Caco-2 (cell line): ENCODE measurements around the gene SEMA4D. TPM values are rescaled to one million over a fixed set of nuclear protein-coding genes. Genes with fewer than 3 reads are reported as not detected.

Experiments
- BruUV-seq: library from RNA; stranded (reverse); fragments of 400-500 nt; replicated peaks from 2 replicates; lab custom pipeline; 2021; lab: Mats Ljungman, UMichigan
- CTCF ChIA-PET: fragments of 300-600 bp; sonication (Branson Sonifier 250); formaldehyde crosslinking; loops from one replicate; lab custom pipeline; 2022; ENCODE audit warnings: antibody characterized with exemption; lab: Charles Lee
- POLR2A ChIA-PET: fragments of 300-600 bp; sonication (Branson Sonifier 250); formaldehyde crosslinking; loops from one replicate; lab custom pipeline; 2022; ENCODE audit warnings: antibody characterized with exemption; lab: Charles Lee
- DNase-seq, 2 experiments: peaks; one replicate each; pipeline versions ENCODE4 v3.0.0 to v3.0.0-alpha.2; 2020 to 2022
- H3K27me3 ChIP-seq: replicated peaks from 2 replicates; pipeline ENCODE4 v1.6.0; 2011; ENCODE audit warnings: low read length; ENCODE audit not compliant: control insufficient read depth, insufficient read depth
- H3K36me3 ChIP-seq: 2 replicates; pipeline ENCODE4 v1.5.1; 2011; ENCODE audit warnings: low read length; ENCODE audit not compliant: control insufficient read depth, insufficient read depth
- H3K4me1 ChIP-seq: fragments of 250-450 bp; sonication (Bioruptor Pico); 2 replicates; pipeline ENCODE4 v1.5.1; 2020; ENCODE audit warnings: mild to moderate bottlenecking
- H3K4me3 ChIP-seq: 2 replicates; pipeline ENCODE4 v1.5.1; 2011; ENCODE audit warnings: low read depth, mild to moderate bottlenecking, control low read depth, low read length
- H3K9me3 ChIP-seq: fragments of 250-450 bp; sonication (Bioruptor Pico); 2 replicates; pipeline ENCODE4 v1.5.1; 2020; ENCODE audit warnings: mild to moderate bottlenecking, moderate library complexity
- H3K27ac Mint-ChIP-seq: one replicate; pipeline ENCODE4 v1.8.0; 2022; ENCODE audit warnings: mixed read lengths; ENCODE audit not compliant: unreplicated experiment
- H3K27me3 Mint-ChIP-seq: one replicate; pipeline ENCODE4 v1.8.0; 2022; ENCODE audit warnings: mixed read lengths; ENCODE audit not compliant: insufficient read depth, unreplicated experiment
- H3K36me3 Mint-ChIP-seq: one replicate; pipeline ENCODE4 v1.8.0; 2022; ENCODE audit warnings: mild to moderate bottlenecking, mixed read lengths; ENCODE audit not compliant: insufficient read depth, unreplicated experiment
- H3K4me1 Mint-ChIP-seq: one replicate; pipeline ENCODE4 v1.8.0; 2022; ENCODE audit warnings: low read depth, mixed read lengths; ENCODE audit not compliant: unreplicated experiment
- H3K4me3 Mint-ChIP-seq: one replicate; pipeline ENCODE4 v1.8.0; 2022; ENCODE audit warnings: mild to moderate bottlenecking, moderate library complexity, mixed read lengths; ENCODE audit not compliant: unreplicated experiment
- H3K9me3 Mint-ChIP-seq: one replicate; pipeline ENCODE4 v1.8.0; 2022; ENCODE audit warnings: mixed read lengths; ENCODE audit not compliant: unreplicated experiment
- intact Hi-C: fragments of 100-400 bp; cut with micrococcal nuclease; formaldehyde crosslinking; loops from one replicate; pipeline ENCODE4 v1.10.0; 2022; ENCODE audit not compliant: unreplicated experiment
- total RNA-seq: library from RNA; stranded (reverse); gene quantifications from 2 replicates; pipeline ENCODE4 v1.2.3, GENCODE V29; 2022
- TF ChIP-seq, protein P1 (sequence below), 2 experiments: fragments of 200-600 bp in 1 of 2; IDR thresholded peaks; 1 replicate in 1 of 2; 2 replicates in 1 of 2; pipeline versions ENCODE4 v1.5.1 to v1.8.0; 2011 to 2022; ENCODE audit warnings: antibody characterized with exemption in 1 of 2, control low read depth in 1 of 2, inconsistent platforms in 1 of 2, low read depth in 1 of 2, low read length in 1 of 2, mild to moderate bottlenecking in 1 of 2, moderate library complexity in 1 of 2; ENCODE audit not compliant: insufficient read depth in 1 of 2, severe bottlenecking in 1 of 2, unreplicated experiment in 1 of 2

SEMA4D gene
- total RNA-seq, 1 experiment from 2014 or later: 17.1 TPM

GRCh38 chr9:89512382-89512781, 14.5 kb upstream of the SEMA4D start:
- H3K27me3 ChIP-seq: no peaks in the 10 kb centered on the region
- no peaks in the 10 kb centered on the region for H3K36me3 ChIP-seq
- intact Hi-C loops: no loop called here
- DNase-seq: no peak
- Mint-ChIP-seq H3K27ac (no peak overlapping the region), H3K4me1 (no peaks in the 10 kb centered on the region), H3K27me3 (peaks cover 5% of the 10 kb centered on the region), H3K9me3 (peaks cover 9% of the 10 kb centered on the region), H3K4me3 (no peak overlapping the region), H3K36me3 (peaks cover 4% of the 10 kb centered on the region)
- CTCF ChIA-PET: no interaction called here
- H3K9me3 ChIP-seq: no peaks in the 10 kb centered on the region
- no TSS peak for BruUV-seq
- no peak overlapping the region for H3K4me3 ChIP-seq
- TF ChIP-seq, protein P1, sequence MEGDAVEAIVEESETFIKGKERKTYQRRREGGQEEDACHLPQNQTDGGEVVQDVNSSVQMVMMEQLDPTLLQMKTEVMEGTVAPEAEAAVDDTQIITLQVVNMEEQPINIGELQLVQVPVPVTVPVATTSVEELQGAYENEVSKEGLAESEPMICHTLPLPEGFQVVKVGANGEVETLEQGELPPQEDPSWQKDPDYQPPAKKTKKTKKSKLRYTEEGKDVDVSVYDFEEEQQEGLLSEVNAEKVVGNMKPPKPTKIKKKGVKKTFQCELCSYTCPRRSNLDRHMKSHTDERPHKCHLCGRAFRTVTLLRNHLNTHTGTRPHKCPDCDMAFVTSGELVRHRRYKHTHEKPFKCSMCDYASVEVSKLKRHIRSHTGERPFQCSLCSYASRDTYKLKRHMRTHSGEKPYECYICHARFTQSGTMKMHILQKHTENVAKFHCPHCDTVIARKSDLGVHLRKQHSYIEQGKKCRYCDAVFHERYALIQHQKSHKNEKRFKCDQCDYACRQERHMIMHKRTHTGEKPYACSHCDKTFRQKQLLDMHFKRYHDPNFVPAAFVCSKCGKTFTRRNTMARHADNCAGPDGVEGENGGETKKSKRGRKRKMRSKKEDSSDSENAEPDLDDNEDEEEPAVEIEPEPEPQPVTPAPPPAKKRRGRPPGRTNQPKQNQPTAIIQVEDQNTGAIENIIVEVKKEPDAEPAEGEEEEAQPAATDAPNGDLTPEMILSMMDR (IDR thresholded peaks at IDR 0.05; ENCODE audit: insufficient read depth in 1 of 2, low read depth in 1 of 2, low read length in 1 of 2, severe bottlenecking in 1 of 2, unreplicated experiment in 1 of 2): no peak
- POLR2A ChIA-PET: no interaction called here
- no peaks in the 10 kb centered on the region for H3K4me1 ChIP-seq

- ChIA-PET POLR2A (no interaction called here), CTCF (no interaction called here)
- H3K4me1 Mint-ChIP-seq: no peaks in the 10 kb centered on the region
- H3K27ac Mint-ChIP-seq: no peak overlapping the region
- Histone ChIP-seq H3K4me3 (no peak overlapping the region), H3K4me1 (no peaks in the 10 kb centered on the region), H3K9me3 (no peaks in the 10 kb centered on the region), H3K36me3 (no peaks in the 10 kb centered on the region), H3K27me3 (no peaks in the 10 kb centered on the region)
- peaks cover 9% of the 10 kb centered on the region for H3K9me3 Mint-ChIP-seq
- peaks cover 4% of the 10 kb centered on the region for H3K36me3 Mint-ChIP-seq
- no peak overlapping the region for H3K4me3 Mint-ChIP-seq
- no peak for DNase-seq
- intact Hi-C loops: no loop called here
- H3K27me3 Mint-ChIP-seq: peaks cover 5% of the 10 kb centered on the region
- TF ChIP-seq, protein P1 (IDR thresholded peaks at IDR 0.05; ENCODE audit: insufficient read depth in 1 of 2, low read depth in 1 of 2, low read length in 1 of 2, severe bottlenecking in 1 of 2, unreplicated experiment in 1 of 2): no peak
- no TSS peak for BruUV-seq
Observed at GRCh38 chr9:89508951-89509615, 11.2 kb upstream of the SEMA4D start.

GRCh38 chr9:89505911-89506310, 8.0 kb upstream of the SEMA4D start:
- intact Hi-C loops: no loop called here
- Mint-ChIP-seq H3K36me3 (peaks cover 4% of the 10 kb centered on the region), H3K4me3 (no peak overlapping the region), H3K4me1 (no peaks in the 10 kb centered on the region), H3K9me3 (peaks cover 9% of the 10 kb centered on the region), H3K27me3 (peaks cover 5% of the 10 kb centered on the region), H3K27ac (no peak overlapping the region)
- no peaks in the 10 kb centered on the region for H3K4me1 ChIP-seq
- H3K27me3 ChIP-seq: no peaks in the 10 kb centered on the region
- POLR2A ChIA-PET: no interaction called here
- TF ChIP-seq, protein P1 (IDR thresholded peaks at IDR 0.05; ENCODE audit: insufficient read depth in 1 of 2, low read depth in 1 of 2, low read length in 1 of 2, severe bottlenecking in 1 of 2, unreplicated experiment in 1 of 2): no peak
- no peak overlapping the region for H3K4me3 ChIP-seq
- CTCF ChIA-PET: no interaction called here
- no peaks in the 10 kb centered on the region for H3K9me3 ChIP-seq
- no peaks in the 10 kb centered on the region for H3K36me3 ChIP-seq
- no TSS peak for BruUV-seq
- no peak for DNase-seq
